ENCODE measurements around the gene EFNB2. TPM values are rescaled to one million over a fixed set of nuclear protein-coding genes. Genes with fewer than 3 reads are reported as not detected.

Gene EFNB2
- total and polyA plus RNA-seq, 4 donors: 15.7 to 43.8 (median 29.1) TPM

DNA sequence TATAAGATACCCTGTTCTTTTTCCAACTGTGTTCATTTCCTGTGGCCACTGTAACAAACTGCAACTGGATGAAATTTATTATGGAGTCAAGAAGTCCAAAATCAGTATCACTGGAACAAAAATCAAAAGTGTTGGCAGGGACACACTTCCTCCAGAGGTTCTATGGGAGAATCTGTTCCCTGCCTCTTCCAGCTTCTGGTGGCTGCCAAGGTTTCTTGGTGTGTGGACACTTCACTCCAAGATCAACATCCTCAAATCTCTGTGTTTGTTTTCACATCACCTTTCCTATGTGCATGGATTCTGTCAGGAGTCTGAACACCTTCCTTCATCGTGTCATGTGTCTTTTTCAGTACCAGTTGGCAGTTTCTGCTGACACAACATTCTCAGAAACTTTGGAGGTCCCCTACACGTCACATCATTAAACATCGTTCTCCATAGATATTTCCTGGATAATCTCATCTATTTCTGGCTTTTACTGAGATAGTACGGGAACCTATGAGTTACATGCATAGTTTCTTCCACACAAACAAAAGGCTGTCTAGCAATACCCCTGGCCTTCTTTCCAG is 15.2 kb upstream of the EFNB2 start:
- ATAC-seq (ENCODE audit: insufficient read depth, low FRiP score) (no peak), DNase-seq (no peak)
- Histone ChIP-seq H3K9me3 (ENCODE audit: control insufficient read depth in 4 of 4, insufficient read depth in 3 of 4, low read length in 3 of 4) (no peaks in the 10 kb centered on the region), H3K4me3 (no peak overlapping the region), H3K27ac (ENCODE audit: low read depth in 1 of 2, low read length in 1 of 2) (no peak overlapping the region), H3K4me1 (ENCODE audit: control insufficient read depth in 5 of 5, insufficient read depth in 5 of 5, low read length in 5 of 5) (peaks cover 0 to 17% (median 3%) of the 10 kb centered on the region in 5 donors), H3K27me3 (ENCODE audit: control insufficient read depth in 3 of 3, insufficient read depth in 3 of 3, low read length in 2 of 3) (no peaks in the 10 kb centered on the region), H3K36me3 (ENCODE audit: control insufficient read depth in 4 of 4, insufficient read depth in 4 of 4, low read length in 4 of 4) (peaks cover 8 to 39% (median 13%) of the 10 kb centered on the region in 4 donors), H3K9ac (ENCODE audit: insufficient read depth in 1 of 2, low read length in 2 of 2) (no peak overlapping the region)
- WGBS, 2 donors: 70 to 89% methylated on average over 4 of the region's 4 CpGs
- TF ChIP-seq, protein P1, sequence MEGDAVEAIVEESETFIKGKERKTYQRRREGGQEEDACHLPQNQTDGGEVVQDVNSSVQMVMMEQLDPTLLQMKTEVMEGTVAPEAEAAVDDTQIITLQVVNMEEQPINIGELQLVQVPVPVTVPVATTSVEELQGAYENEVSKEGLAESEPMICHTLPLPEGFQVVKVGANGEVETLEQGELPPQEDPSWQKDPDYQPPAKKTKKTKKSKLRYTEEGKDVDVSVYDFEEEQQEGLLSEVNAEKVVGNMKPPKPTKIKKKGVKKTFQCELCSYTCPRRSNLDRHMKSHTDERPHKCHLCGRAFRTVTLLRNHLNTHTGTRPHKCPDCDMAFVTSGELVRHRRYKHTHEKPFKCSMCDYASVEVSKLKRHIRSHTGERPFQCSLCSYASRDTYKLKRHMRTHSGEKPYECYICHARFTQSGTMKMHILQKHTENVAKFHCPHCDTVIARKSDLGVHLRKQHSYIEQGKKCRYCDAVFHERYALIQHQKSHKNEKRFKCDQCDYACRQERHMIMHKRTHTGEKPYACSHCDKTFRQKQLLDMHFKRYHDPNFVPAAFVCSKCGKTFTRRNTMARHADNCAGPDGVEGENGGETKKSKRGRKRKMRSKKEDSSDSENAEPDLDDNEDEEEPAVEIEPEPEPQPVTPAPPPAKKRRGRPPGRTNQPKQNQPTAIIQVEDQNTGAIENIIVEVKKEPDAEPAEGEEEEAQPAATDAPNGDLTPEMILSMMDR (IDR thresholded peaks at IDR 0.05; ENCODE audit: control extremely low read depth, extremely low read depth): no peak

DNA sequence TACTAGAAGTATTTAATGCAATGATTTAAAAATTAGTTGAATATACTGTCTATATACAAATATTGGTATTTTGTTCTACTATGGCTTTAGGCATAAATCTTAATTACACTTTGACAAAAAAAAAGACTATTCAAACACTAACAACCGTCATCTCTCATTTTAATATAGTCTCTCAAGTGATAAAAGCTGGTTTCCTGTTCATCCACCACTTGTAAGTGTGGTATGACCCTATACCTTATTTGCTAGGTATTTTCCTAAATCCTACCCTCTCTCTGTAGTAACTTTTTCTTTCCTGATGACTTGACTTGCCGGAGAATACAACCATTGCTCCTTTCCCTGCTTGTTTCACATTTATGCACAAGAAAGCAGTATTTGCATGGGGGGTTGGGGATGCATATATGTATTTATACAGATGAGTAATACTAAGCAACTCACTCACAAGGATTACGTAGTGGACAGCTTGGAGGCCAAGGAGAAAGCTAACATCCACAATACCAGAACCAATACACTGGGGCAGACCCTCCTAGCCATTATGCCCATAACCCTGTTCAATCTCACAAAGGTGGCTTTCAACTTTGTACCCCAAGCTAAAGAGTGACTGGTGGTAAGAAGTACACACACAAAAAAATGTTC is 12.7 kb upstream of the EFNB2 start:
- DNase-seq: no peak
- peaks cover 2 to 35% (median 9%) of the 10 kb centered on the region in 4 donors for H3K36me3 ChIP-seq (ENCODE audit: control insufficient read depth in 4 of 4, insufficient read depth in 4 of 4, low read length in 4 of 4)
- H3K9me3 ChIP-seq (ENCODE audit: control insufficient read depth in 4 of 4, insufficient read depth in 3 of 4, low read length in 3 of 4): no peaks in the 10 kb centered on the region
- H3K9ac ChIP-seq (ENCODE audit: insufficient read depth in 1 of 2, low read length in 2 of 2): no peak overlapping the region
- no peak for ATAC-seq (ENCODE audit: insufficient read depth, low FRiP score)
- no peaks in the 10 kb centered on the region for H3K27me3 ChIP-seq (ENCODE audit: control insufficient read depth in 3 of 3, insufficient read depth in 3 of 3, low read length in 2 of 3)
- WGBS, 2 donors: 78 to 90% methylated on average over 3 of the region's 3 CpGs
- H3K4me1 ChIP-seq (ENCODE audit: control insufficient read depth in 5 of 5, insufficient read depth in 5 of 5, low read length in 5 of 5): peaks cover 0 to 17% (median 3%) of the 10 kb centered on the region in 5 donors
- no peak overlapping the region for H3K27ac ChIP-seq (ENCODE audit: low read depth in 1 of 2, low read length in 1 of 2)
- H3K4me3 ChIP-seq: no peak overlapping the region
- TF ChIP-seq, protein P1 (IDR thresholded peaks at IDR 0.05; ENCODE audit: control extremely low read depth, extremely low read depth): no peak

DNA sequence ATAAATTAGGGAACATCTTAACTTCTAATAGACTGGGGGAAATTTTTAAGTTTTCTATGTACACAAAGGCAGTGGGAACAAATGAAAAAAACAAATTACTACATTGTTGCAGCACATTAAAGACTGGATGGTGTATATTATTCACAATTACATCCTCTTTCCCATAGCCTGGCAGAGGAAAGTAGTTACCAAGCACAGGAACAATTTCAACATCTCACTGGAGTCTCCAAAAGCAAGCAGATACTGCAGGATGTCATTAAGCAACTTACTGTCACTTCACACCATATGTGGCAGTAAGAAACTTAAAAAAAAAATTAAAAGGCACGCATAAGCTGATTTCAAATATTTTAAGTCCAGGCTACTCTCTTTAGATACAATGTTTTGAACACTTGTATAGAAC is 6.4 kb upstream of the EFNB2 start:
- TF ChIP-seq, protein P1 (IDR thresholded peaks at IDR 0.05; ENCODE audit: control extremely low read depth, extremely low read depth): no peak
- H3K27ac ChIP-seq (ENCODE audit: low read depth in 1 of 2, low read length in 1 of 2): no peak overlapping the region
- H3K4me3 ChIP-seq: no peak overlapping the region
- no peaks in the 10 kb centered on the region for H3K27me3 ChIP-seq (ENCODE audit: control insufficient read depth in 3 of 3, insufficient read depth in 3 of 3, low read length in 2 of 3)
- peaks cover 0 to 31% (median 9%) of the 10 kb centered on the region in 4 donors for H3K36me3 ChIP-seq (ENCODE audit: control insufficient read depth in 4 of 4, insufficient read depth in 4 of 4, low read length in 4 of 4)
- no peak overlapping the region for H3K9ac ChIP-seq (ENCODE audit: insufficient read depth in 1 of 2, low read length in 2 of 2)
- no peak for ATAC-seq (ENCODE audit: insufficient read depth, low FRiP score)
- H3K9me3 ChIP-seq (ENCODE audit: control insufficient read depth in 4 of 4, insufficient read depth in 3 of 4, low read length in 3 of 4): no peaks in the 10 kb centered on the region
- DNase-seq: no peak
- 32 to 77% methylated on average over 1 of the region's 1 CpG for WGBS, 2 donors
- H3K4me1 ChIP-seq (ENCODE audit: control insufficient read depth in 5 of 5, insufficient read depth in 5 of 5, low read length in 5 of 5): peaks cover 0 to 4% (median 0%) of the 10 kb centered on the region in 5 donors

All from lung (tissue), 12 donors.